ENCODE data around the gene AOX1.

DNA sequence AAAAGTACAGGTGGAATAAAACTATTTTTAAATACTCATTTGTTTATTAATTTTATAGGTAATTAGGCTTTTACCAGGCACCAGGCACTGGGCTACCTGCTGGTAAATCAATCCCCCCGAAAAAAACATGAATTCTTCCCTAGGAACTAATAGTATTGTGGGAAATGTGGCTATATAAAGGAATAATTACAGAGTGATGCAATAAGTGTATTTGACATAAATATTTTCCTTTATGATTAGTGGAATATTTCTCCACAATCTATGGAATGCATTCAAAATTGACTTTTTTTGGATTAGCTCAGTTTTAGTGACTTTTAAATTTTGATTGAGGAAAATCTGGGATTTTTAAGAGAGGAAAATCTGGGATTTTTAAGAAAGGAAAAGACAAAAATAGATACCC, 116.2 kb downstream of the AOX1 start:
- TF ChIP-seq POLR2A (IDR thresholded peaks at IDR 0.05) = no peak
- TF ChIP-seq, protein P1, sequence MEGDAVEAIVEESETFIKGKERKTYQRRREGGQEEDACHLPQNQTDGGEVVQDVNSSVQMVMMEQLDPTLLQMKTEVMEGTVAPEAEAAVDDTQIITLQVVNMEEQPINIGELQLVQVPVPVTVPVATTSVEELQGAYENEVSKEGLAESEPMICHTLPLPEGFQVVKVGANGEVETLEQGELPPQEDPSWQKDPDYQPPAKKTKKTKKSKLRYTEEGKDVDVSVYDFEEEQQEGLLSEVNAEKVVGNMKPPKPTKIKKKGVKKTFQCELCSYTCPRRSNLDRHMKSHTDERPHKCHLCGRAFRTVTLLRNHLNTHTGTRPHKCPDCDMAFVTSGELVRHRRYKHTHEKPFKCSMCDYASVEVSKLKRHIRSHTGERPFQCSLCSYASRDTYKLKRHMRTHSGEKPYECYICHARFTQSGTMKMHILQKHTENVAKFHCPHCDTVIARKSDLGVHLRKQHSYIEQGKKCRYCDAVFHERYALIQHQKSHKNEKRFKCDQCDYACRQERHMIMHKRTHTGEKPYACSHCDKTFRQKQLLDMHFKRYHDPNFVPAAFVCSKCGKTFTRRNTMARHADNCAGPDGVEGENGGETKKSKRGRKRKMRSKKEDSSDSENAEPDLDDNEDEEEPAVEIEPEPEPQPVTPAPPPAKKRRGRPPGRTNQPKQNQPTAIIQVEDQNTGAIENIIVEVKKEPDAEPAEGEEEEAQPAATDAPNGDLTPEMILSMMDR (IDR thresholded peaks at IDR 0.05) = no peak
- no peak for TF ChIP-seq POLR2AphosphoS5 (IDR thresholded peaks at IDR 0.05)
- no peak for TF ChIP-seq EP300 (IDR thresholded peaks at IDR 0.05)

All from sigmoid colon (tissue), 4 donors.